ENCODE data around the gene NDUFAF4.

DNA sequence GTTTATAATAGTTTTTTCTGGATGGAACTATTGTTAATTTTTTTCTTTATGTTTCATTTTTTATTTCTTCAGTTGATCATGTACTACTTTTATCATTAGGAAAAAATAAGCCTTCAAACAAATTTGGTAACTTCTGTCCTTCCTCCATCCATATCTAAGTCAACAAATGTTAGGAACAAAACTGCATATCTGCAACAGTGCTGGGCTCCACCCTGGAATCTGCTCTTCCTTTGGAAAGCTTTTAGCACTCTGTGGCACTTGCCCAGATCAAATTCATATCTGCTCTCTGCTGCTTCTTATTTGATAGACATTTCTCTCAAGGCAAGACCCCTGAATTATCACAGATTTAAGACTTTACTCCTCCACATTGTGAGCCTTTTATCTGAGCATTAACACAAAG is 36.1 kb downstream of the NDUFAF4 start:
- TF ChIP-seq, protein P1, sequence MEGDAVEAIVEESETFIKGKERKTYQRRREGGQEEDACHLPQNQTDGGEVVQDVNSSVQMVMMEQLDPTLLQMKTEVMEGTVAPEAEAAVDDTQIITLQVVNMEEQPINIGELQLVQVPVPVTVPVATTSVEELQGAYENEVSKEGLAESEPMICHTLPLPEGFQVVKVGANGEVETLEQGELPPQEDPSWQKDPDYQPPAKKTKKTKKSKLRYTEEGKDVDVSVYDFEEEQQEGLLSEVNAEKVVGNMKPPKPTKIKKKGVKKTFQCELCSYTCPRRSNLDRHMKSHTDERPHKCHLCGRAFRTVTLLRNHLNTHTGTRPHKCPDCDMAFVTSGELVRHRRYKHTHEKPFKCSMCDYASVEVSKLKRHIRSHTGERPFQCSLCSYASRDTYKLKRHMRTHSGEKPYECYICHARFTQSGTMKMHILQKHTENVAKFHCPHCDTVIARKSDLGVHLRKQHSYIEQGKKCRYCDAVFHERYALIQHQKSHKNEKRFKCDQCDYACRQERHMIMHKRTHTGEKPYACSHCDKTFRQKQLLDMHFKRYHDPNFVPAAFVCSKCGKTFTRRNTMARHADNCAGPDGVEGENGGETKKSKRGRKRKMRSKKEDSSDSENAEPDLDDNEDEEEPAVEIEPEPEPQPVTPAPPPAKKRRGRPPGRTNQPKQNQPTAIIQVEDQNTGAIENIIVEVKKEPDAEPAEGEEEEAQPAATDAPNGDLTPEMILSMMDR (IDR thresholded peaks at IDR 0.05): no peak
- TF ChIP-seq EP300 (IDR thresholded peaks at IDR 0.05) (no peak), POLR2A (IDR thresholded peaks at IDR 0.05) (no peak), POLR2AphosphoS5 (IDR thresholded peaks at IDR 0.05) (no peak)

All from sigmoid colon (tissue), 4 donors.